Hepatocyte (in vitro differentiated cells): Measurements from ENCODE around the gene CEACAM19.

Source experiments
- CTCF ChIP-seq: fragments of 200-600 bp; sonication (generic); IDR thresholded peaks from 2 replicates; pipeline ENCODE4 v1.5.1; 2016; ENCODE audit warnings: antibody characterized with exemption, mild to moderate bottlenecking; ENCODE audit not compliant: poor library complexity
- EZH2 ChIP-seq: fragments of 200-600 bp; sonication (generic); IDR thresholded peaks from 2 replicates; pipeline ENCODE4 v1.6.1; 2016; ENCODE audit warnings: antibody characterized with exemption, mild to moderate bottlenecking, borderline replicate concordance

DNA sequence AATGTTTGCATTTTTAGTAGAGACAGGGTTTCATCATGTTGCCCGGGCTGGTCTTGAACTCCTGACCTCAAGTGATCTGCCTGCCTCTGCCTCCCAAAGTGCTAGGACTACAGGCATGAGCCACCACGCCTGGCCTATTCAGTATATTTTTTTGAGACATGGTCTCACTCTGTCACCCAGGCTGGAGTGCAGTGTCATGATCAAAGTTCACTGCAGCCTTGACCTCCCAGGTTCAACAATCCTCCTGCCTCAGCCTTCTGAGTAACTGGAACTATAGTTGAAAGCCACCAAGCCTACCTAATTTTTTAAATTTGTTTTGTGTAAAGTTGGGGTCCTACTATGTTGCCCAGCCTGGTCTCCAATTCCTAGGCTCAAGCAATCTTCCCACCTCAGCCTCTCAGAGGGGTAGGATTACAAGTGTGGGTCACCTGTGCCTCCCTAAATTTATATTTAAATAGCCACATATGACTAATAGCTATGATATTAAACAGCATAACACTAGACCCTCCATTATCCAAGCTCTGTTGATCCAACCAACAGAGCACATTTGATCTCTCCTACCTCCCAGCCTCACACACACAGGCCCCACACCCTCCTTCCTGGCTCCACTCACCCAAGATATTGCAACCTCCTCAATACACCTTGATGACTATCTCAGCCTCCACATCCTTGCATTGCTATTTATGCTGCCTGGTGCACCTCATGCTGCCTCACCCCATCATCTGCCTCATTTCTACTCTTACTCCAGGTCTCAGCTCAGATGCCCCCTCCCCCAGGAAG lies 2.1 kb upstream of the CEACAM19 start:
- TF ChIP-seq CTCF (no peak), EZH2 (no peak)
